Measurements from ENCODE around the gene THRSP.
A peak's percentile ranks its signal among the peaks of the same experiment; 100 is the strongest.

Gene THRSP

DNA sequence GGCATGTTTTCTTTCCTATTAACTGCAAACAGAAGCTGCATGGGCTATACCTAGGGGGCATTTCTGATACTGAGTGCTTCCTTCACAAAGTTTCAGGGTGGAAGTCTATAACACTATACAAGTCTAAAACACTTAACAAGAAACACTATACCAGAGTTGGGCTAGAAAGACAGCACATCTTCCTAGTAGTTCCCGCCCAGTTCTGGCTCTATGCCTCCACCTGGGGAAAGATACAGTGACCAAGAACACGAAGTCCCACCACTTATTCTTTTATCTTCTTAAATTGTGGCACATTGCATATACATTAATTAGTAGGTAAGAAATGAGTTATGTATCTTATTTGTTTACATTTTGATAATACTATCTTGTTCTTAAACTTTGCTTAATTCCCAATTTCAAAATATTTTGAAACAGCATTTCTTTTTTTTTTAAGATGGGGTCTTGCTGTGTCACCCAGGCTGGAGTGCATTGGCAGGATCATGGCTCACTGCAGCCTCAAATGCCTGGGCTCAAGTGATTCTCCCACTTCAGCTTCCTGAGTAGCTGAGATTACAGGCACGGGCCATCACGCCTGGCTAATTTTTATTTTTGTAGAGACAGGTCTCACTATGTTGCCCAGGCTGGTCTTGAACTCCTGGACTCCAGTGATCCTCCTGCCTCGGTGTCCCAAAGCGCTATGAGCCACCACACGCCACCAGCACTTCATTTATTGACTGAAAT is 34.2 kb downstream of the THRSP start:
- Mint-ChIP-seq H3K9me3 (no peaks in the 10 kb centered on the region), H3K4me1 (no peaks in the 10 kb centered on the region), H3K27ac (no peak overlapping the region), H3K36me3 (ENCODE audit: low read depth) (peaks cover 45% of the 10 kb centered on the region), H3K4me3 (no peak overlapping the region), H3K27me3 (ENCODE audit: low read depth, poor library complexity) (no peaks in the 10 kb centered on the region)
- TF ChIP-seq, protein P1, sequence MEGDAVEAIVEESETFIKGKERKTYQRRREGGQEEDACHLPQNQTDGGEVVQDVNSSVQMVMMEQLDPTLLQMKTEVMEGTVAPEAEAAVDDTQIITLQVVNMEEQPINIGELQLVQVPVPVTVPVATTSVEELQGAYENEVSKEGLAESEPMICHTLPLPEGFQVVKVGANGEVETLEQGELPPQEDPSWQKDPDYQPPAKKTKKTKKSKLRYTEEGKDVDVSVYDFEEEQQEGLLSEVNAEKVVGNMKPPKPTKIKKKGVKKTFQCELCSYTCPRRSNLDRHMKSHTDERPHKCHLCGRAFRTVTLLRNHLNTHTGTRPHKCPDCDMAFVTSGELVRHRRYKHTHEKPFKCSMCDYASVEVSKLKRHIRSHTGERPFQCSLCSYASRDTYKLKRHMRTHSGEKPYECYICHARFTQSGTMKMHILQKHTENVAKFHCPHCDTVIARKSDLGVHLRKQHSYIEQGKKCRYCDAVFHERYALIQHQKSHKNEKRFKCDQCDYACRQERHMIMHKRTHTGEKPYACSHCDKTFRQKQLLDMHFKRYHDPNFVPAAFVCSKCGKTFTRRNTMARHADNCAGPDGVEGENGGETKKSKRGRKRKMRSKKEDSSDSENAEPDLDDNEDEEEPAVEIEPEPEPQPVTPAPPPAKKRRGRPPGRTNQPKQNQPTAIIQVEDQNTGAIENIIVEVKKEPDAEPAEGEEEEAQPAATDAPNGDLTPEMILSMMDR (IDR thresholded peaks at IDR 0.05), result no peak
- no peak for DNase-seq

DNA sequence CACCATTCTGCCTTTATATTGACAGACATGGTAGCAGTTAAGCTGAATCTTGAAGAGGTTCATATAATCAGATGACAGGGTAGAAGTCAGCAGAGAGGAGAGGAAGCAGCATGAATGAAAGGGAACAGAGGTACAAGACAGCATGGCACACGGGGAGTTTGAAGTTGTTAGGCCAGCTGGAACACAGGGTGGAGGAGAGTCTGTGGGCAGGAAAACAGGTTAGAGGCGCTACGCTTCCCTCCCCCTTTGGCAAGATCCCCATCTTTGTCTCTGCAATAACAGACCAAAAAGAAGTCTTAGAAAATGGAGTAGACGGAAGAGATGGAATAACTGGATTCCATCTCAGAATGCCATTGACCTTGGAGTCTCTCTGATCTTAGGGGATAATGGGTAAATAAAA is 36.0 kb downstream of the THRSP start:
- Mint-ChIP-seq H3K4me3 (no peak overlapping the region), H3K27ac (peak overlapping the region; percentile 15), H3K4me1 (no peaks in the 10 kb centered on the region), H3K27me3 (ENCODE audit: low read depth, poor library complexity) (no peaks in the 10 kb centered on the region), H3K9me3 (no peaks in the 10 kb centered on the region), H3K36me3 (ENCODE audit: low read depth) (peaks cover 52% of the 10 kb centered on the region)
- TF ChIP-seq, protein P1 (IDR thresholded peaks at IDR 0.05), result no peak
- DNase-seq, result no peak

DNA sequence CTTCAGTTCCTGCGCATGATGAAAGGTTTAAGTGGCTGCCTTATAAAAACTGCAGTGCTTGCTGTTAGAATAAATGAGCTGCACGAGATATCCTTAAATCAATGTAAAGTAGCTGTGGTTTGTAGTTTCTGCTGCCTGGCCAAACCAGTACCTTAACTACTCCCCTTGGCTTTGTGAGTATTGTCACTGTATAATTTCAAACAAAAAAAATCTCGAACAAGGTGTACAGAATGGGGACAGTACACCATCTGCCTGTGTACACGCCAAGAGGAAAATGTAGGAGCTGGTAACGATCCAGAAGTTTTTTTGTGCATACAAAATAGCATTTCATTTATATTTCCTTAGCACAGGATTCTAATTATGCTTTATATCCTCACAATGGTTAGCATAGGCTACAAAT is 36.6 kb downstream of the THRSP start:
- peaks cover 47% of the 10 kb centered on the region for H3K36me3 Mint-ChIP-seq (ENCODE audit: low read depth)
- no peaks in the 10 kb centered on the region for H3K9me3 Mint-ChIP-seq
- H3K4me3 Mint-ChIP-seq, result no peak overlapping the region
- no peaks in the 10 kb centered on the region for H3K27me3 Mint-ChIP-seq (ENCODE audit: low read depth, poor library complexity)
- H3K4me1 Mint-ChIP-seq, result no peaks in the 10 kb centered on the region
- no peak overlapping the region for H3K27ac Mint-ChIP-seq
- DNase-seq, result no peak
- TF ChIP-seq, protein P1 (IDR thresholded peaks at IDR 0.05), result no peak

DNA sequence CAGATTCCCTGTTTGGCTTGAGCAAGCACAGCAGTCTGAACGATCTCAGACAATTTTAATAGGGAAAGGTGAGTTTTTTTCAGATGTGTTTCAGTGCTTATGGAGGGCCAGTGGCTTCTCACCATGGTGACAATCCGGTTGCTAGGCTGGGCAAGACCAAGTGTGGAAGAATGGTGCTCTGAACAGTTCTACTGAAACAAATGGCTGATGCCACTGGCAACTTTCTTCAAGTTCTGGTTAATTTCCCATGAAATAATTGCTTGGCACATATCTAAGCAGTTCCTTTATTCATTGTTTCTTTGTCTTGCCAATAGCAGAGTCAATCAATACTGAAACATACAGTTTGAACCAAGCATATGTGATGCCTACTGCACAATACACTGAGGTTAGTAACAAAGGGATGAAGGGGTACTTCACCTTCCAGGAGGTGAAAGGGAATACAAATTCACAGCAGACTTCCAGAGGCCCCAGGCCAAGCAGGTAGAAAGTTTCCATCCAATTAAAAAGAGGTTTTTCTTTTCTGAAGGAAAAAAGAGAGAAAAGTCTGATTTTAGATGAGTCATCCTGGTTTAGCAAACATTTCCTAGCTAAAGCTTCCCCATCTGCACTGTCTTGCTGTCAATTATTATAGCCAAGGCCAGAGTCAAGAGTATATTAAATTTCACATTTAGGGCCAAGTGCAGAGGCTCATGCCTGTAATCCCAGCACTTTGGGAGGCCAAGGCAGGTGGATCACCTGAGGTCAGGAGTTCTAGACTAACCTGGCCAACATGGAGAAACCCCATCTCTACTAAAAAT is 37.2 kb downstream of the THRSP start:
- TF ChIP-seq, protein P1 (IDR thresholded peaks at IDR 0.05), result no peak
- no peak overlapping the region for H3K27ac Mint-ChIP-seq
- H3K27me3 Mint-ChIP-seq (ENCODE audit: low read depth, poor library complexity), result no peaks in the 10 kb centered on the region
- H3K4me3 Mint-ChIP-seq, result no peak overlapping the region
- no peak for DNase-seq
- no peaks in the 10 kb centered on the region for H3K9me3 Mint-ChIP-seq
- peaks cover 42% of the 10 kb centered on the region for H3K36me3 Mint-ChIP-seq (ENCODE audit: low read depth)
- no peaks in the 10 kb centered on the region for H3K4me1 Mint-ChIP-seq

DNA sequence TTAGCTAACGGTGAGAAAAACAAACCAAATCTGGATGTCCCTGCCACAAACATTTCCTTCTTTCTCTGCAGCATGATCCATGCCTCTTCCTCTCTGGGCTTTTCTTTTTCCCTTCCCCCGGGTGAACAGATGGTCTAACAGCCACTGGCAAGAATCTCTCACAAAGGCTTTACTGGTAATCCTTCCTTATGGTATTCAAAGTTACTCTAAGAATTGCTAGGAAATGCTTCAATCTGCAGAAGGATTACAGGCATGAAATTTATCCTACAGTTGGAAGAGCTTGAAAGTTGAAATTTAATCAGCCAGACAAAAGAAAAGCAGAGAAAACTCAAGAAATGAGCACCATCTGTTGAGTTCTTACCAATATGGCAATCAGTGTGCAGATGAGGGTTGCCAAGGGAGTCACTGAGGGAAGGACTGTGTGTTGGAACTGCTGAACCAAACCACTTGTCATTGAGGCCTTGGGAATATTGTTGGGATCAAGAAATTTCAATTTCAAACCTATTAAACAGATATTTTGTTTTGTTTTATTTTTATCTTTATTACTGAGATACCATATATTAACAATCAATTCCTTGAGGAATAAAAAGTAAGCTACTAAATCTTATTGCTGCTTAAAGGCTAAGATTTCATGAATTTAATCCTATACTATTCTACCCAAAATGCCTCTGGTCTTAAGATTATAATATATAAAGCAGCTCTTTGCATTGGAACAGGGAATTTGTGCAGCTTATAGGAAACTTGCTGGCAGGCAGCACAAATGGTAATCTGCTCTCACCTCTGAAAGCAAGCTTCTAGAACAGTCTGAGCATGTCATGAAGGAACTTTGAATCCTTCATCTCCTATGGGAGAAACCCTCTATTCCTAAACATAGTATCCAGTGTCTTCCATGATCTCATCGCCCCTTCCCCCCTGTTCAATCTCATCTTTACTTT is 45.7 kb downstream of the THRSP start:
- DNase-seq, result no peak
- H3K36me3 Mint-ChIP-seq (ENCODE audit: low read depth), result peaks cover 40% of the 10 kb centered on the region
- no peaks in the 10 kb centered on the region for H3K9me3 Mint-ChIP-seq
- no peak overlapping the region for H3K4me3 Mint-ChIP-seq
- no peaks in the 10 kb centered on the region for H3K27me3 Mint-ChIP-seq (ENCODE audit: low read depth, poor library complexity)
- H3K4me1 Mint-ChIP-seq, result no peaks in the 10 kb centered on the region
- TF ChIP-seq, protein P1 (IDR thresholded peaks at IDR 0.05), result no peak
- peak overlapping the region; percentile 54 for H3K27ac Mint-ChIP-seq

All from nephron progenitor cell (in vitro differentiated cells).